Smooth muscle cell (in vitro differentiated cells): Measurements from ENCODE around the gene FHIT. TPM values are rescaled to one million over a fixed set of nuclear protein-coding genes. Genes with fewer than 3 reads are reported as not detected.

Experiments used
- DNase-seq: peaks from one replicate; lab custom pipeline; 2025; ENCODE audit not compliant: unreplicated experiment; lab: John Stamatoyannopoulos, UW
- H2AFZ ChIP-seq: fragments of 200-600 bp; sonication (generic); 2 replicates; pipeline ENCODE4 v1.6.0; 2016; ENCODE audit warnings: antibody characterized with exemption, low read depth, mild to moderate bottlenecking
- H3F3A ChIP-seq: fragments of 200-600 bp; sonication (generic); 2 replicates; pipeline ENCODE4 v1.6.0; 2017; ENCODE audit warnings: antibody characterized with exemption, low read depth
- H3K27ac ChIP-seq: fragments of 200-600 bp; sonication (generic); 2 replicates; pipeline ENCODE4 v1.5.1; 2016; ENCODE audit warnings: low read depth, mild to moderate bottlenecking
- H3K27me3 ChIP-seq: fragments of 200-600 bp; sonication (generic); 2 replicates; pipeline ENCODE4 v1.6.1; 2016; ENCODE audit warnings: low read depth, mild to moderate bottlenecking
- H3K36me3 ChIP-seq: fragments of 200-600 bp; sonication (generic); 2 replicates; pipeline ENCODE4 v1.5.1; 2016; ENCODE audit warnings: low read depth
- H3K4me1 ChIP-seq: fragments of 200-600 bp; sonication (generic); 2 replicates; pipeline ENCODE4 v1.5.1; 2016; ENCODE audit warnings: low read depth
- H3K4me2 ChIP-seq: fragments of 200-600 bp; sonication (generic); 2 replicates; pipeline ENCODE4 v1.6.0; 2016; ENCODE audit warnings: mild to moderate bottlenecking
- H3K4me3 ChIP-seq: fragments of 200-600 bp; sonication (generic); 2 replicates; pipeline ENCODE4 v1.5.1; 2016; ENCODE audit warnings: mild to moderate bottlenecking
- H3K79me2 ChIP-seq: fragments of 200-600 bp; sonication (generic); 2 replicates; pipeline ENCODE4 v1.6.0; 2016; ENCODE audit warnings: low read depth, mild to moderate bottlenecking
- H3K9ac ChIP-seq: fragments of 200-600 bp; sonication (generic); 2 replicates; pipeline ENCODE4 v1.6.0; 2016; ENCODE audit warnings: low read depth
- H3K9me3 ChIP-seq: fragments of 200-600 bp; sonication (generic); replicated peaks from 2 replicates; pipeline ENCODE4 v1.5.1; 2016; ENCODE audit warnings: low read depth
- H4K20me1 ChIP-seq: fragments of 200-600 bp; sonication (generic); 2 replicates; pipeline ENCODE4 v1.6.0; 2016; ENCODE audit warnings: low read depth
- CTCF ChIP-seq: fragments of 200-600 bp; sonication (generic); IDR thresholded peaks from 2 replicates; pipeline ENCODE4 v1.5.1; 2017; ENCODE audit warnings: borderline replicate concordance, mild to moderate bottlenecking, antibody characterized with exemption; ENCODE audit not compliant: insufficient read depth, poor library complexity, severe bottlenecking
- WGBS: methylation state at CpG from one replicate; pipeline ENCODE4 v1.1.7; 2016; ENCODE audit warnings: low lambda C conversion rate; 5-methylcytosine and 5-hydroxymethylcytosine counted together
- polyA plus RNA-seq: library from polyadenylated mRNA; unstranded; fragments of >200 nt; fragmentation: Nextera tagmentation; extraction: Ambion mirVana; gene quantifications from 2 replicates; pipeline ENCODE4 v1.2.1, GENCODE V29; 2016
- total RNA-seq: library from RNA; depleted of rRNA; stranded (reverse); fragments of >200 nt; gene quantifications from 2 replicates; pipeline ENCODE4 v1.2.3, GENCODE V29; 2014

FHIT gene
- total and polyA plus RNA-seq, 2 experiments from 2014 or later = 5.9 to 6.7 TPM

- no peak for TF ChIP-seq CTCF
- no peak for DNase-seq
- WGBS = 88% methylated on average over 3 of the region's 3 CpGs
Measured at GRCh38 chr3:60202052-60202726, 1049.1 kb downstream of the FHIT start.

GRCh38 chr3:60199306-60199705 lies 1051.9 kb downstream of the FHIT start:
- no peaks in the 10 kb centered on the region for H3K36me3 ChIP-seq
- TF ChIP-seq CTCF = no peak
- no peaks in the 10 kb centered on the region for H3K9me3 ChIP-seq
- H3K79me2 ChIP-seq = no peaks in the 10 kb centered on the region
- DNase-seq = no peak
- H3K9ac ChIP-seq = no peak overlapping the region
- 32% methylated on average over 1 of the region's 1 CpG for WGBS
- no peaks in the 10 kb centered on the region for H3K4me1 ChIP-seq
- no peaks in the 10 kb centered on the region for H4K20me1 ChIP-seq
- no peaks in the 10 kb centered on the region for H3K27me3 ChIP-seq
- no peak overlapping the region for H2AFZ ChIP-seq
- H3F3A ChIP-seq = no peaks in the 10 kb centered on the region
- no peak overlapping the region for H3K27ac ChIP-seq
- H3K4me2 ChIP-seq = no peak overlapping the region
- no peak overlapping the region for H3K4me3 ChIP-seq

More at GRCh38 chr3:60202052-60202726, 1049.1 kb downstream of the FHIT start:
- Histone ChIP-seq H3K9ac (no peak overlapping the region), H4K20me1 (no peaks in the 10 kb centered on the region), H3K9me3 (no peaks in the 10 kb centered on the region), H3K4me2 (no peak overlapping the region), H3K4me1 (no peaks in the 10 kb centered on the region), H3K4me3 (no peak overlapping the region), H3K27ac (no peak overlapping the region), H3K36me3 (no peaks in the 10 kb centered on the region), H3F3A (no peaks in the 10 kb centered on the region), H2AFZ (no peak overlapping the region), H3K27me3 (no peaks in the 10 kb centered on the region), H3K79me2 (no peaks in the 10 kb centered on the region)

GRCh38 chr3:60198179-60198720 lies 1053.0 kb downstream of the FHIT start:
- H3K9ac ChIP-seq = no peak overlapping the region
- no peak overlapping the region for H2AFZ ChIP-seq
- H3K27ac ChIP-seq = no peak overlapping the region
- no peak overlapping the region for H3K4me2 ChIP-seq
- no peaks in the 10 kb centered on the region for H3F3A ChIP-seq
- no peak for DNase-seq
- no peaks in the 10 kb centered on the region for H4K20me1 ChIP-seq
- no peaks in the 10 kb centered on the region for H3K4me1 ChIP-seq
- no peaks in the 10 kb centered on the region for H3K9me3 ChIP-seq
- no peak overlapping the region for H3K4me3 ChIP-seq
- H3K36me3 ChIP-seq = no peaks in the 10 kb centered on the region
- no peaks in the 10 kb centered on the region for H3K27me3 ChIP-seq
- no peaks in the 10 kb centered on the region for H3K79me2 ChIP-seq
- WGBS = 83% methylated on average over 5 of the region's 5 CpGs
- TF ChIP-seq CTCF = no peak
